ENCODE data around the gene C9. TPM values are rescaled to one million over a fixed set of nuclear protein-coding genes. Genes with fewer than 3 reads are reported as not detected.

C9 gene
- total and polyA plus RNA-seq, 2 experiments from 2014 or later = not detected

- DNase-seq (ENCODE audit: low spot score) (no peak), ATAC-seq (no peak)
- TF ChIP-seq EZH2 (IDR thresholded peaks at IDR 0.05; ENCODE audit: low read depth, unreplicated experiment) (no peak), JUNB (IDR thresholded peaks at IDR 0.05; ENCODE audit: unreplicated experiment) (no peak), STAT1 (IDR thresholded peaks at IDR 0.05; ENCODE audit: unreplicated experiment) (no peak), ETS1 (IDR thresholded peaks at IDR 0.05) (no peak), EZH2phosphoT487 (IDR thresholded peaks at IDR 0.05; ENCODE audit: unreplicated experiment) (no peak), CTCF (conservative IDR thresholded peaks at IDR 0.05; ENCODE audit: low read depth in 2 of 2) (no peak), ZNF114 (CRISPR knock-in tag; IDR thresholded peaks at IDR 0.05) (no peak), ZNF331 (CRISPR knock-in tag; IDR thresholded peaks at IDR 0.05; ENCODE audit: low read depth) (no peak), POLR2AphosphoS5 (IDR thresholded peaks at IDR 0.05; ENCODE audit: low read depth) (no peak), CREB1 (CRISPR knock-in tag; IDR thresholded peaks at IDR 0.05; ENCODE audit: low read depth) (no peak), REST (IDR thresholded peaks at IDR 0.05; ENCODE audit: unreplicated experiment) (no peak)
Measured at GRCh38 chr5:39309534-39309933, 54.8 kb downstream of the C9 start.

More at GRCh38 chr5:39309534-39309933, 54.8 kb downstream of the C9 start:
- no peaks in the 10 kb centered on the region for H3K9me3 Mint-ChIP-seq
- Histone ChIP-seq H3K4me3 (no peak overlapping the region), H3K27me3 (ENCODE audit: insufficient read depth) (no peaks in the 10 kb centered on the region), H3K9me2 (ENCODE audit: insufficient read depth) (peaks cover 3% of the 10 kb centered on the region), H3K79me2 (replicated peaks; ENCODE audit: insufficient read depth) (no peaks in the 10 kb centered on the region), H3K4me2 (no peak overlapping the region), H3K27ac (ENCODE audit: low read depth) (no peak overlapping the region), H4K20me1 (replicated peaks; ENCODE audit: insufficient read depth) (no peaks in the 10 kb centered on the region), H2AFZ (no peak overlapping the region), H3F3A (replicated peaks; ENCODE audit: low read depth) (no peaks in the 10 kb centered on the region), H3K4me1 (ENCODE audit: insufficient read depth) (no peaks in the 10 kb centered on the region), H3K36me3 (ENCODE audit: insufficient read depth) (no peaks in the 10 kb centered on the region)
- no peaks in the 10 kb centered on the region for H3K36me3 Mint-ChIP-seq (ENCODE audit: low read depth)
- H3K4me1 Mint-ChIP-seq = no peaks in the 10 kb centered on the region
- peaks cover 2% of the 10 kb centered on the region for H3K27me3 Mint-ChIP-seq (ENCODE audit: insufficient read depth, low read depth, poor library complexity)
- H3K4me3 Mint-ChIP-seq = no peak overlapping the region
- H3K27ac Mint-ChIP-seq = no peak overlapping the region

All from GM23338 (cell line).